ENCODE measurements around the gene ERF. TPM values are rescaled to one million over a fixed set of nuclear protein-coding genes. Genes with fewer than 3 reads are reported as not detected.

ERF gene
- total and polyA plus RNA-seq, 2 of the 4 experiments (the other 2 are of a cell fraction) = 5.2 to 32.4 TPM

DNA sequence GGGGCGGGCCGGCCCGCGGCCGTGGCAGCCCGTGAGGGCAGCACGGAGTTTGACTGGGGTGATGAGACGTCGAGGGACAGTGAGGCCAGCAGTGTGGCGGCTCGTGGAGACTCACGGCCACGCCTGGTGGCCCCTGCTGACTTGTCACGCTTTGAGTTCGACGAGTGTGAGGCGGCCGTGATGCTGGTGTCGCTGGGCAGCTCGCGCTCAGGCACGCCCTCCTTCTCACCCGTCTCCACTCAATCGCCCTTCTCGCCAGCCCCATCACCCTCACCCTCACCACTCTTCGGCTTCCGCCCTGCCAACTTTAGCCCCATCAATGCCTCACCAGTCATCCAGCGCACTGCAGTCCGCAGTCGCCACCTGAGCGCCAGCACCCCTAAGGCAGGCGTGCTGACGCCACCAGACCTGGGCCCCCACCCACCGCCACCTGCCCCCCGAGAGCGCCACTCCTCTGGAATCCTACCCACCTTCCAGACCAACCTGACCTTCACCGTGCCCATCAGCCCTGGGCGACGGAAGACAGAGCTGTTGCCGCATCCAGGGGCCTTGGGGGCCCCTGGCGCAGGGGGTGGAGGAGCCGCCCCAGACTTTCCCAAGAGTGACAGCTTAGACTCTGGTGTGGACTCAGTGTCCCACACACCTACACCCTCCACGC, 18.6 kb upstream of the ERF start:
- Histone ChIP-seq H3K9me1 (ENCODE audit: insufficient read depth, low read length) (peaks cover 8% of the 10 kb centered on the region; the same call in 1 of the 2 replicates), H4K8ac (ENCODE audit: low read depth in 2 of 2, low read length in 2 of 2) (no peak overlapping the region), H3K4me1 (ENCODE audit: control insufficient read depth, insufficient read depth, low read length) (peaks cover 19% of the 10 kb centered on the region), H3K4me2 (ENCODE audit: low read depth, low read length) (no peak overlapping the region), H3K4ac (ENCODE audit: low read depth, low read length) (no peak overlapping the region), H2BK20ac (ENCODE audit: low read depth, low read length) (no peak overlapping the region), H3K79me1 (ENCODE audit: low read depth in 1 of 2, low read length in 2 of 2) (peaks cover 37 to 75% of the 10 kb centered on the region in 2 experiments), H3K23ac (ENCODE audit: low read depth, low read length) (no peak overlapping the region), H3K18ac (ENCODE audit: low read depth, low read length) (no peak overlapping the region), H2AK5ac (ENCODE audit: low read depth, low read length) (no peak overlapping the region), H3K36me3 (ENCODE audit: control insufficient read depth, insufficient read depth, low read length) (peaks cover 29% of the 10 kb centered on the region), H3K4me3 (ENCODE audit: insufficient read depth, low read depth, low read length) (no peak overlapping the region), H3K27me3 (ENCODE audit: control insufficient read depth, insufficient read depth, low read length) (no peaks in the 10 kb centered on the region), H2BK15ac (ENCODE audit: low read depth, low read length) (no peak overlapping the region), H3K14ac (replicated peaks; ENCODE audit: low read depth, low read length) (no peak overlapping the region), H3K56ac (ENCODE audit: extremely low read depth, insufficient read depth, low read length) (no peak overlapping the region), H2AK9ac (replicated peaks; ENCODE audit: low read depth, low read length, poor library complexity) (no peak overlapping the region), H3K9me3 (ENCODE audit: control insufficient read depth, insufficient read depth, low read length) (no peaks in the 10 kb centered on the region), H2BK120ac (ENCODE audit: low read depth, low read length) (no peak overlapping the region), H2AFZ (replicated peaks; ENCODE audit: low read length, poor library complexity) (peak overlapping the region; percentile 33), H4K5ac (ENCODE audit: low read depth, low read length) (no peak overlapping the region), H4K91ac (ENCODE audit: insufficient read depth, low read depth, low read length) (no peak overlapping the region), H3K27ac (ENCODE audit: insufficient read depth, low read length) (no peak overlapping the region), H3K9ac (ENCODE audit: low read depth, low read length) (no peak overlapping the region), H4K20me1 (ENCODE audit: insufficient read depth, low read length) (peaks cover 22% of the 10 kb centered on the region; the same call in 1 of the 2 replicates), H2BK5ac (ENCODE audit: low read depth, low read length, poor library complexity, severe bottlenecking) (no peak overlapping the region)
- ATAC-seq (ENCODE audit: low read depth) (no peak), DNase-seq (no peak)
- CTCF ChIA-PET = no interaction called here
- TF ChIP-seq NFE2L2 (IDR thresholded peaks at IDR 0.05; ENCODE audit: low read depth, low read length) = no peak
- 93% methylated on average over 36 of the region's 43 CpGs; no CpG with 5 or more reads in 1 of the 2 experiments for WGBS, 2 experiments (ENCODE audit: extremely low coverage in 2 of 2, insufficient read length in 1 of 2)
- POLR2A ChIA-PET (ENCODE audit: unreplicated experiment) = no interaction called here
- no TSS peak for BruUV-seq (replicated peaks)
- dilution Hi-C loops (cut with HindIII; ENCODE audit: low sequenced_read_pairs, unreplicated experiment) = no loop called here
- in situ Hi-C loops (cut with MboI; ENCODE audit: low sequenced_read_pairs) = no loop called here
- intact Hi-C loops (cut with micrococcal nuclease) = no loop called here
